Bronchus fibroblast of lung (primary cell): ENCODE data around the gene CCDC78. TPM values are rescaled to one million over a fixed set of nuclear protein-coding genes. Genes with fewer than 3 reads are reported as not detected.

Experiments
- total RNA-seq: library from RNA; depleted of rRNA; stranded (reverse); fragments of >200 nt; gene quantifications from 2 replicates; pipeline ENCODE4 v1.2.3, GENCODE V29; 2015

CCDC78 gene
- 0.67 and 1.5 TPM in 2 replicates for total RNA-seq

GRCh38 chr16:726438-727290 lies at the start of gene CCDC78, which contains the start of gene HAGHL:
TSS of gene CCDC78 (minus strand) at chr16:726443. CDS start at chr16:726367, 76 bp downstream.
TSS of gene HAGHL (plus strand) at chr16:727106. CDS start at chr16:727510, 404 bp downstream.

DNA sequence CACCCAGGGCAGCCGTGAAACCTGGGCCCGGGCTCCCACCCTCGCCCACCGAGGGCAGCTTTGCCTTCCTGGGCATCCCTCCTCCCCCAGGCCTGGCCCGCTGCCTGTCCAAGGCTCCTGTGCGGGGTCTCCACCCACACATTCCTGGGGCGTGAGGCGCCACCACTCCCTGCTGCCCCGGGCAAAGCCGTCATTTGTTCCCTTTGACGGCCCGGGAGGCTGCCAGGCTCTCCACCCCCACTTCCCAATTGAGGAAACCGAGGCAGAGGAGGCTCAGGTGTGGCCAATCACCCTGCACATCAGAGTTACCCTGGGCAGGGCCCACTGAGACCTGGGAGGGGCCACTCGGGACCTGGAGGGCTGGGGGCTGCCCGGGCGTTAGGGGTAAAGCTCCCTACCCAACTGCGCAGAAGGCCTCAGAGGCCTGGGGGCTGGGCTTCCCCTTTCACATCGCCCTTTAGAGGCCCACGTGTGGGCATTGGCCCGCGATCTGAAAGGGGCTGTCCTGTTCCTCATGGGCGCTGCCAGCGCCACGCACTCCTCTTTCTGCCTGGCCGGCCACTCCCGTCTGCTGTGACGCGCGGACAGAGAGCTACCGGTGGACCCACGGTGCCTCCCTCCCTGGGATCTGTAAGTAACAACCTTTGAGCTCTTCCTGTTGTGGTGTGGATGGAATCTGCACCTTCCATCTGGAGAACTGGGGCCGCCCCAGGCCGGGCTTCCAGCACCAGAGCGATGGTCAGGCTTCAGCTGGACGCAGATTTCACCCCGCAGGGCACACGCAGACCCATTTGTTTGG lies 34.5 kb upstream of the CCDC78 start, which contains the start of gene MSLN:
TSS of gene MSLN (plus strand) at position 190 of the 799 bp plus-strand sequence. CDS start 1,947 bp downstream, outside the sequence.

DNA sequence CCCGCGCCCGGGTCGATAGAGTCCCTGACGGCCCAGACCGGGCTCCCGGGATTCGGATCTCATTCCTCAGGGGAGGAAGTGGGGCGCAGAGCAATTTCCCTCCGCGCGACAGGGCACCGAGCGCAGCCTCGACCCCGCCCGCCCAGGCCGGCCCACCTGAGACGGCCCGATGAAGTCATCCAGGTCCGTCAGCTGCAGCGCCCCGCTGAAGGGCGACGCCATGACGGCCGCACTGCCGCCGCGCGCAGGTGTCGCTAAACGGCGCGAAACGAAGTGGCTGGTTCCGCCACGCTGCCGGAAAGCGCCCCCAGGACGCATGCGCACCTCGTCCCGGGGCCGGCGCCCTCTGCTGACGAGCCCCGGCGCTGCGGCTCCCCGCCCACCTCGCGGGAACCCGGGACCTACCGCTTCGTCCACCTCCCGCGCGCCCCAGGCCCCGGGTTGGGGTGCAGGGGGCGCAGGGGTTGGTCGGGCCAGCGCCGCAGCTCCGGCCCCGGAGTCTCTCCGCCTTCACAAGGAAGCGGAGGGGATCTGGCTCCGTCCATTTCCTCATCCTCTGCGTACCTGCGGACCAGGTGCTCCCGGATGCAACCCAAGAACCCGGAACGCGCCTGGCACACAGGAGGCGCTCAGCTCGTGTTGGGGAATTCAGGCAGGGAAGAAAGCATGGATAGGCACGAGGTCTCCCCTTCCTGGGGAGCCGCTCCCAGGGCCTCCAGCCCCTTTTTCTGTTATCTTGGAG lies 14.7 kb upstream of the CCDC78 start, which contains the start of gene CIAO3:
TSS of gene CIAO3 (minus strand) at position 234 of the 742 bp plus-strand sequence. CDS start at position 222, 12 bp downstream.

DNA sequence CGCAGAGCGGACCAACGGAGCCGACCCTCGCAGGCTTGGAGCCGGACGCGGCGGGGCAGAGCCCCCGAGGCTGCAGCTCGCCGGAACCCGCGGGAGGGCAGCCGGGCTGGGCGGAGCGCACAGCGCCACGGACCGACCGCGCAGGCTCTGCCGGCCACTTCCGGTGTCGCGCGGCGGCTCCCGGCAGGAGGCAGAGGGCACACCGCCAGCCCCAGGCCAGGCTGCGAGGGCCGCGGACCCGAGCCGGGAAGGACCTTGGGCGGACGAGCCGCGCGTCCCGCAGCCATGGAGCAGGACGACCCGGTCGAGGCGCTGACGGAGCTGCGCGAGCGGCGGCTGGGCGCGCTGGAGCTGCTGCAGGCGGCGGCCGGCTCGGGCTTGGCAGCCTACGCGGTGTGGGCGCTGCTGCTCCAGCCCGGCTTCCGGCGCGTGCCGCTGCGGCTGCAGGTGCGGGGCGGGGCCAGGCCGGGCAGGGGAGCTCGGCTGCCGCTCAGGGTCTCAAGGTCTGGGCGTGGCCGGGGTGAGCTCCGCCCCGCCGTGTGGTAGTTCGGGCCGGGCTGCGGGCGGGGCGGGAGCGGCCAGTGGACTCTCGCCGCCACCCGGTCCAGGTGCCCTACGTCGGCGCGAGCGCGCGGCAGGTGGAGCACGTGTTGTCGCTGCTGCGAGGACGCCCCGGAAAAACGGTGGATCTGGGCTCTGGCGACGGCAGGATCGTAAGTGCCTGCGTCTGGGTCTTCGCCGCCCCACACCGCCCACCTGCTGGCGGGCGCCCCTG lies 5.1 kb downstream of the CCDC78 start, which contains the start of gene ANTKMT:
TSS of gene ANTKMT (plus strand) at position 157 of the 775 bp plus-strand sequence. CDS start at position 286, 129 bp downstream.

GRCh38 chr16:714558-715476 lies 11.4 kb downstream of the CCDC78 start, which contains the start of gene METRN:
TSS of gene METRN (plus strand) at chr16:715118. CDS start at chr16:715290, 172 bp downstream.

DNA sequence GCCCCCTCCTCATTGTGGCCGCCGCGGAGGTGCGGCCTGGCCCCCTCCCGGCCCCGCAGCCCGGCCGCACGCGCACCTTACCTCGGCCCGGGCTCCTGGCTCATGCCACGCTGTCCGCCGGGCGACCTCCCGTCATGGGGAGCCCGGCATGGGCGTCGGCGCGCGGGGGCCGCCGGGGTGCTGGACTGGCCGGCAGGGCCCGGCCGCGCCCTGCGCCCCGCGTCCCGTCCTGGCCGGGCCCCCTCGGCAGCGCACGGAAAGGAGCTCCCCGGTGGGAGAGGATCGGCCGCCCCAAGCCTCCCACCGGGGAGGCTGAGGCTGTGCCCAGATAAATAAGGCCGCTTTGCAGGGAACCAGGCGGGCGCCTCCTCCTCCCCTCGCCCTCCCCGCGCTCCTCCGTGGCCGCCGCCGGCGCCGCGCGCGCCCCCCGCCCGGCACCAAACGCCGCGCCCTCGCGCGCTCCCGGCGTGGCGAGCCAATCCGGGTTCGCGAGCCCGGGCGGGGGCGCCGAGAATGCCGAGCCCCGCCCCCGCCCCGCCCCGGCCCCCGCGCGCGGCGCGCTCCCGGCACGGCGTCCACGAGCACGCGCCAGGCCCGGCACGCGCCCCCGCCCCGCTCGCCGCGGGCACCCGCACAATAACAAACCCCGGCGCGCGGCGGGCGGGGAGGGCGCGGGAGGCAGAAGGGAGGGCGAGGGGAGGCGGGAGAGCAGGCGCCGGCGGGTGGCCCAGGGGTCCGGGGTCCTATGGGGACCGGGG lies 20.6 kb downstream of the CCDC78 start, which contains the start of gene FBXL16:
TSS of gene FBXL16 (minus strand) at position 371 of the 758 bp plus-strand sequence. CDS start 8,396 bp downstream, outside the sequence.

GRCh38 chr16:684071-684794 lies 42.0 kb downstream of the CCDC78 start, which contains the start of gene JMJD8:
TSS of gene JMJD8 (minus strand) at chr16:684334. CDS start at chr16:684319, 15 bp downstream.

DNA sequence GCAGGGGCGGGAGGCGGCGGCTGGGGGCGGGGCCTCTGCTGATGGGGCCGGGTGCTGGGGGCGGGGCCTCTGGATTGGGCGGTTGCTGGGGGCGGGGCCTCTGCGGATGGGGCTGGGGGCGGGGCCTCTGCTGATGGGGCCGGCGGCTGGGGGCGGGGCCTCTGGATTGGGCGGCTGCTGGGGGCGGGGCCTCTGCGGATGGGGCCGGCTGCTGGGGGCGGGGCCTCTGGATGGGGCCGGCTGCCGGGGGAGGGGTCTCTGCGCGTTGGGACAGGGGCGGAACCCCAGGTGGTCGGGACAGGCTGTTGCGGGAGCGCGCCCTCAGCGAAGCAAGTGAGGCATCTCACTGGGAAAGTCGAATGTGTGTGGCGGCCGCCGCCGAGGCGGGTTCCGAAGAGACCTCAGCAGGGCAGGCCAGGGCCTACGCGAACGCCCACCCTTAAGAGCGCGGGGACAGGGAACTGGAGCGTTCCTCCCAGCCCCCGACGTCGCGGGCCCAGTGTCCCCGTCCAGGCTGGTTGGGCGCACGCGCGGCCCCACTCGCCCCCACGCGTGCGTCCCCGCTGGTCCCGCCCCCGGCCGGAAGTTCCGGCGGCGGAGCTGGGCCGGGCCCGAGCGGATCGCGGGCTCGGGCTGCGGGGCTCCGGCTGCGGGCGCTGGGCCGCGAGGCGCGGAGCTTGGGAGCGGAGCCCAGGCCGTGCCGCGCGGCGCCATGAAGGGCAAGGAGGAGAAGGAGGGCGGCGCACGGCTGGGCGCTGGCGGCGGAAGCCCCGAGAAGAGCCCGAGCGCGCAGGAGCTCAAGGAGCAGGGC lies 46.2 kb downstream of the CCDC78 start, which contains the start of gene STUB1:
TSS of gene STUB1 (plus strand) at position 597 of the 811 bp plus-strand sequence. CDS start at position 713, 116 bp downstream.

DNA sequence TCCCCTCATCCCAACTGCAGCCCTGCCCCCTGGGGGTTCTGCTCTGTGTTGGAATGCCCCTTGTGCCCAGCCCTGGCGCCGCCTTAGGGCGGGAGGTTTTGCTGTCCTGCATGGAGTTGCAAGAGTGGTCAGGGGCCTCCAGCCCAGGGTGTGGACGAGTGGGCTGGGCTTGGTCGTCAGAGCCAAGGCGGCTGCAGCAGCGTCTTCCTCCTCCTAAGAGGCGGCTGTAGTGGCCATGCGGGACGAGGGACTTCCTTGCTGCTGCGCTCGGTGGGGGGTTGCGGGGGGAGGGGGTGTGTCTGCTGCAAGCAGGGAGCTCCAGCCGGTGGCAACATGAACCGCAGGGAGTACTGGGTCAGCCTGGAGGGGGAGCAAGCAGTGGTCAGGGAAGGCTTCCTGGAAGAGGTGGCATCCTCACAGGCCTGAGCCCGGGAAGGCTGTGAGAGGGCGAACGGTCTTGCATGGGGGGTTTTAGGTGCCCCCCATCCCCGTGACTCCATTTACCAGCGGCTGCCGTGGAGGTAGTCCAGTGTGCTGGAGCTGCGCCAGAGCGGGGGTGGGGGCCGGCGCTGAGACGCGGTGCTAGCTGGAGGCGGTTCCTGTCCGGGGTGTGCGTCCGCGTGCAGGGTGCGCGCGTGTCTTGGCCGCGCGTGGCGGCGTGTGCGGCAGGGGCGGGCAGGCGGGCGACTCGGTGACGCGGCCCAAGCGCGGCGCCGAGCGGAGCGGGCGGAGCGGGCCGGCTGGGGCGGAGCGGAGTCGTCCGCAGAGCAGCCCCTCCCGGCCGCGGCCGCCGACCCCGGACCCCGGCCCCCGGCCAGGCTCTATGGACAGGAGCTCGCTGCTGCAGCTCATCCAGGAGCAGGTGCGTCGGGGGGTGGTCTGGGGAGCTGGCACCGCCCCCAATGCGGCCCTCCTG lies 51.0 kb downstream of the CCDC78 start, which contains the start of gene RHBDL1:
TSS of gene RHBDL1 (plus strand) at position 704 of the 916 bp plus-strand sequence. CDS start at position 824, 120 bp downstream.

Other genes with a start within 250 kb of the CCDC78 start
- gene CAPN15, start 198.7 kb downstream of the CCDC78 start, total RNA-seq, result 32.6 and 39.8 TPM in 2 replicates
- not detected in 2 replicates for gene PRR35, start 166.0 kb downstream of the CCDC78 start, total RNA-seq
- 0.50 and 0.59 TPM in 2 replicates for gene NHLRC4, start 159.4 kb downstream of the CCDC78 start, total RNA-seq
- gene PIGQ, start 156.5 kb downstream of the CCDC78 start, total RNA-seq, result 29.1 and 37.9 TPM in 2 replicates
- gene RAB40C, start 136.4 kb downstream of the CCDC78 start, total RNA-seq, result 18.1 and 22.2 TPM in 2 replicates
- 0.30 and 0.50 TPM in 2 replicates for gene WFIKKN1, start 95.5 kb downstream of the CCDC78 start, total RNA-seq
- gene METTL26, start 90.1 kb downstream of the CCDC78 start, total RNA-seq, result 209 and 228 TPM in 2 replicates
- 21.4 and 23.2 TPM in 2 replicates for gene MCRIP2, start 84.6 kb downstream of the CCDC78 start, total RNA-seq
- 13.3 and 14.9 TPM in 2 replicates for gene WDR90, start 77.1 kb downstream of the CCDC78 start, total RNA-seq
- gene RHOT2, start 58.3 kb downstream of the CCDC78 start, total RNA-seq, result 56.0 and 63.4 TPM in 2 replicates
- 0.50 and 1.5 TPM in 2 replicates for gene RHBDL1, start 50.8 kb downstream of the CCDC78 start, total RNA-seq
- gene STUB1, start 46.0 kb downstream of the CCDC78 start, total RNA-seq, result 213 and 221 TPM in 2 replicates
- gene JMJD8, start 42.1 kb downstream of the CCDC78 start, total RNA-seq, result 58.3 and 69.4 TPM in 2 replicates
- 12.3 and 13.2 TPM in 2 replicates for gene WDR24, start 36.0 kb downstream of the CCDC78 start, total RNA-seq
- gene FBXL16, start 20.6 kb downstream of the CCDC78 start, total RNA-seq, result 0.17 and 0.45 TPM in 2 replicates
- 49.1 and 68.7 TPM in 2 replicates for gene METRN, start 11.3 kb downstream of the CCDC78 start, total RNA-seq
- 30.3 and 33.7 TPM in 2 replicates for gene ANTKMT, start 5.3 kb downstream of the CCDC78 start, total RNA-seq
- gene HAGHL, start 663 bp upstream of the CCDC78 start, total RNA-seq, result 13.1 and 14.0 TPM in 2 replicates
- gene CIAO3, start 14.6 kb upstream of the CCDC78 start, total RNA-seq, result 22.0 and 26.4 TPM in 2 replicates
- gene MSLN, start 34.3 kb upstream of the CCDC78 start, total RNA-seq, result under 0.01 TPM in 1 of 2 replicates, not detected in the other
- 29.1 and 36.0 TPM in 2 replicates for gene RPUSD1, start 61.9 kb upstream of the CCDC78 start, total RNA-seq
- 29.8 and 32.7 TPM in 2 replicates for gene CHTF18, start 62.2 kb upstream of the CCDC78 start, total RNA-seq
- gene GNG13, start 74.3 kb upstream of the CCDC78 start, total RNA-seq, result not detected in 2 replicates
- gene LMF1, start 244.5 kb upstream of the CCDC78 start, total RNA-seq, result 15.1 and 16.4 TPM in 2 replicates